Measurements from ENCODE around the gene UBE2U.

UBE2U gene

DNA sequence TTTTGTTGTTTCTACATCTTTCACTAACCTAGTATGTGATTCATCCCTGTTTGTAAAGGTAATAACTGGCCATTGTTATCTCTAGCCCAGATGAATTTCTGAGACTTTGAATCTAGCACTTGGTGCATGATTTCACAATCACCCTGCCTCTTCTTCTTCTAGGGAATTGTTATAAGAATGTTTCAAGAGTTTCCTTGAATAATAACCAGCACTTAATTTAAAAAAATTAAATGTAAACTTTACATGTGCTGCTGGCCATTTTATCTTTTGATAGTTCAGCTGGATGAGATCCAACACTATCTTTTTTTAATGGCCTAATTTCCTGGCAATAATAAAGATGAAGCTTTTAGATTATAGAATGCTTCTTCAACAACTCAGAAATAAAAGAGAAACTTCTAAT lies 31.8 kb downstream of the UBE2U start:
- TF ChIP-seq POLR2AphosphoS5 (IDR thresholded peaks at IDR 0.05; ENCODE audit: low read depth, low read length) (no peak), SIN3A (IDR thresholded peaks at IDR 0.05; ENCODE audit: borderline replicate concordance, insufficient read depth, low read length) (no peak), TAF1 (IDR thresholded peaks at IDR 0.05; ENCODE audit: borderline replicate concordance, insufficient read depth, low read length) (no peak), FOXP2 (optimal IDR thresholded peaks at IDR 0.05; ENCODE audit: borderline replicate concordance, extremely low read depth, extremely low read length, insufficient read depth) (no peak)
- TF ChIP-seq, protein P1, sequence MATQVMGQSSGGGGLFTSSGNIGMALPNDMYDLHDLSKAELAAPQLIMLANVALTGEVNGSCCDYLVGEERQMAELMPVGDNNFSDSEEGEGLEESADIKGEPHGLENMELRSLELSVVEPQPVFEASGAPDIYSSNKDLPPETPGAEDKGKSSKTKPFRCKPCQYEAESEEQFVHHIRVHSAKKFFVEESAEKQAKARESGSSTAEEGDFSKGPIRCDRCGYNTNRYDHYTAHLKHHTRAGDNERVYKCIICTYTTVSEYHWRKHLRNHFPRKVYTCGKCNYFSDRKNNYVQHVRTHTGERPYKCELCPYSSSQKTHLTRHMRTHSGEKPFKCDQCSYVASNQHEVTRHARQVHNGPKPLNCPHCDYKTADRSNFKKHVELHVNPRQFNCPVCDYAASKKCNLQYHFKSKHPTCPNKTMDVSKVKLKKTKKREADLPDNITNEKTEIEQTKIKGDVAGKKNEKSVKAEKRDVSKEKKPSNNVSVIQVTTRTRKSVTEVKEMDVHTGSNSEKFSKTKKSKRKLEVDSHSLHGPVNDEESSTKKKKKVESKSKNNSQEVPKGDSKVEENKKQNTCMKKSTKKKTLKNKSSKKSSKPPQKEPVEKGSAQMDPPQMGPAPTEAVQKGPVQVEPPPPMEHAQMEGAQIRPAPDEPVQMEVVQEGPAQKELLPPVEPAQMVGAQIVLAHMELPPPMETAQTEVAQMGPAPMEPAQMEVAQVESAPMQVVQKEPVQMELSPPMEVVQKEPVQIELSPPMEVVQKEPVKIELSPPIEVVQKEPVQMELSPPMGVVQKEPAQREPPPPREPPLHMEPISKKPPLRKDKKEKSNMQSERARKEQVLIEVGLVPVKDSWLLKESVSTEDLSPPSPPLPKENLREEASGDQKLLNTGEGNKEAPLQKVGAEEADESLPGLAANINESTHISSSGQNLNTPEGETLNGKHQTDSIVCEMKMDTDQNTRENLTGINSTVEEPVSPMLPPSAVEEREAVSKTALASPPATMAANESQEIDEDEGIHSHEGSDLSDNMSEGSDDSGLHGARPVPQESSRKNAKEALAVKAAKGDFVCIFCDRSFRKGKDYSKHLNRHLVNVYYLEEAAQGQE (IDR thresholded peaks at IDR 0.05; ENCODE audit: insufficient read depth in 1 of 2, low read depth in 2 of 2, low read length in 2 of 2), result no peak

DNA sequence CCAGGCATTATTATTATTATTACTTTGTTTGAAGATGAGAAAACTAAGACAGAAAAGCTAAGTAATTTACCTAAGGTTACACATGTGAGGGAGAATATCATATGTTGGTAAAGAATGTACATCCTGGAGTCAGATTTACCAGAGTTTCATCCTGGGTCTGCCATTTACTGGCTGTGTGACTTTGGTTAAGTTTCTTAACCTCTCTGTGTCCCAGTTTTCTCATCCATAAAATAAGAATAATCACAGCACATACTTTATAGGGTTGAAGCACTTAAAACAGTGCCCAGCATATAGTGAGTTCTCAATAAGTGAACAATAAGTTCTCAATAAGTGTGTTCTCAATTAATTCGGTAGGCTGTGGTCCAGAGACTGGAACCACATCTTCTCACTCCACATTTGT lies 32.5 kb downstream of the UBE2U start:
- TF ChIP-seq SIN3A (IDR thresholded peaks at IDR 0.05; ENCODE audit: borderline replicate concordance, insufficient read depth, low read length) (no peak), FOXP2 (optimal IDR thresholded peaks at IDR 0.05; ENCODE audit: borderline replicate concordance, extremely low read depth, extremely low read length, insufficient read depth) (no peak), TAF1 (IDR thresholded peaks at IDR 0.05; ENCODE audit: borderline replicate concordance, insufficient read depth, low read length) (no peak), POLR2AphosphoS5 (IDR thresholded peaks at IDR 0.05; ENCODE audit: low read depth, low read length) (no peak)
- TF ChIP-seq, protein P1 (IDR thresholded peaks at IDR 0.05; ENCODE audit: insufficient read depth in 1 of 2, low read depth in 2 of 2, low read length in 2 of 2), result no peak

DNA sequence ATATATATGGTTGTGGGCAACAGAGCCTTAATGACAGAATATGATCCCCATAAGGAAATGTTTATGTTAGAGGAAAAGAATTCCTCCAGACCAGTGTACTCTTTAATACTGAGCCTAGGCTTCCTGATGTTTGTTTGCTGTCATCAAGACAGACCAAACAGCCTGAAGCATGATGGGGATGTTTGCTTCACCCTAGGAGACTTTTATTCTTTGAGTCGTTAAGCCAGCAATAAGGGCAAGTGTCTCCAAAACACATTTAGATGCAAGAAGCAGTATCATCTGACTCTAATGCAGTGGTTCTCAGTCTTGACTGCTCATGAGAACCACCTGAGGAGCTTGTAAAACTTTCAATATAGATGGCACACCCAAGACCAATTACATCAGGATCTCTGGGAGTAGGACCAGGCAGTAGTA lies 33.1 kb downstream of the UBE2U start:
- TF ChIP-seq SIN3A (IDR thresholded peaks at IDR 0.05; ENCODE audit: borderline replicate concordance, insufficient read depth, low read length) (no peak), POLR2AphosphoS5 (IDR thresholded peaks at IDR 0.05; ENCODE audit: low read depth, low read length) (no peak), TAF1 (IDR thresholded peaks at IDR 0.05; ENCODE audit: borderline replicate concordance, insufficient read depth, low read length) (no peak), FOXP2 (optimal IDR thresholded peaks at IDR 0.05; ENCODE audit: borderline replicate concordance, extremely low read depth, extremely low read length, insufficient read depth) (no peak)
- TF ChIP-seq, protein P1 (IDR thresholded peaks at IDR 0.05; ENCODE audit: insufficient read depth in 1 of 2, low read depth in 2 of 2, low read length in 2 of 2), result no peak

DNA sequence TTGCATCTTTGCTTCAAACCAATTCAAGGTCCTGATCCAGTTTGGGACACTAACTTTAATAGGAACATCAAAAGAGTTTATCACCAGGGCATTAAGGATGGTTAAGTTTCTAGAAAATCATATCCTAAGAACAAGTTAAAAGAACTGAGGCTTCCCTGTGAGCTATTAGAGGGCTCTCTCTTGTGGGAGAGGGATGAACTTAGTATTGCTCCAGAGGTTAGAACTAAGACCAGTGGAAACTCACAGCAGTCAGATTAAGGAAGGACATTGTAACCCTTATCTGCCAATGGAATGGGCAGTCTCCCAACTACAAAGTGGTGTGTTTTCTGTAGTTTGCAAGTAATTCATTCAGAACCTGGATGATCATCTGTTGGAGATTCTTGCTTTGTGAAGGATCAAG lies 36.8 kb downstream of the UBE2U start:
- TF ChIP-seq SIN3A (IDR thresholded peaks at IDR 0.05; ENCODE audit: borderline replicate concordance, insufficient read depth, low read length), result no peak
- TF ChIP-seq POLR2AphosphoS5 (IDR thresholded peaks at IDR 0.05; ENCODE audit: low read depth, low read length), result no peak
- TF ChIP-seq, protein P1 (IDR thresholded peaks at IDR 0.05; ENCODE audit: insufficient read depth in 1 of 2, low read depth in 2 of 2, low read length in 2 of 2), result no peak
- TF ChIP-seq FOXP2 (optimal IDR thresholded peaks at IDR 0.05; ENCODE audit: borderline replicate concordance, extremely low read depth, extremely low read length, insufficient read depth), result no peak
- no peak for TF ChIP-seq TAF1 (IDR thresholded peaks at IDR 0.05; ENCODE audit: borderline replicate concordance, insufficient read depth, low read length)

DNA sequence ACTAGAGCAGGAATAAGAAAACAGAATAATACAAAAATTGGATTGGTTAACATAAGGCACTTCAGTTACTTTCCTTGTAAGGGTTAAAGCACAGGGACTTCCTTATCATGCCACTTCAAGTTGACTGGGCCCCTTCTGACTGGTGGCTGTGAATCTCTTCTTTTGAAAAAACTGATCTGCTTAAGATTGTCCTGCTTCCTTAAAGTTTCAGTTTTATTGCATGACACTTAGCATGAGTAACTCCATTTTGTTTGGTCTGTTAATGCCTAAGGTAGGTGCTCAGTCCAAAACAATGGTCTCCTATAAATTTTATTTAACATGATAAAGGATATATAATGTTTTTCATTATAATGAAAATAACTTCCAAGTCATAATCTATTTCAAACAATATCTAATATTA lies 37.6 kb downstream of the UBE2U start:
- TF ChIP-seq TAF1 (IDR thresholded peaks at IDR 0.05; ENCODE audit: borderline replicate concordance, insufficient read depth, low read length), result no peak

All from PFSK-1 (cell line).